Left colon (tissue), 2 donors: ENCODE results near the gene GPD1L. TPM values are rescaled to one million over a fixed set of nuclear protein-coding genes. Genes with fewer than 3 reads are reported as not detected.
A peak's percentile ranks its signal among the peaks of the same experiment; 100 is the strongest.
"Not testable (repeated sequence)": the region's sequence is repeated elsewhere in the genome, so short reads cannot be mapped to it uniquely, and the experiment has no call there.

Experiments
- ATAC-seq: fragments of 200-7000 bp; cut with Tn5 transposase; one replicate; pipeline ENCODE4 v1.9.1; 2020; ENCODE audit warnings: mild to moderate bottlenecking, moderate library complexity
- DNase-seq, 2 donors: peaks; one replicate each; pipeline ENCODE4 v3.0.0-alpha.2; 2020
- intact Hi-C, 2 donors: fragments of 100-400 bp; cut with DNase I in 1 of 2; cut with micrococcal nuclease in 1 of 2; formaldehyde crosslinking; loops; one replicate each; pipeline versions ENCODE4 v1.11.2 to v1.14.0; 2022; cut with DNase I, micrococcal nuclease
- long read RNA-seq: library from polyadenylated mRNA; unstranded; transcript quantifications from one replicate; pipeline ENCODE4 v2.0.0, GENCODE V29; 2021
- total RNA-seq, 2 donors: library from RNA; stranded (reverse); fragmentation: NEBNext Ultra II Directional; extraction: Animal tissue kit (Norgen Biotek cat#: 25700); gene quantifications; one replicate each; pipeline ENCODE4 v1.2.1, GENCODE V29; 2021
- donor health status: DM: no; HTN: no; CAD: no.
- donor health status: DM: yes; HTN: yes; CAD: no.

GPD1L gene
- total RNA-seq: 10 to 100 TPM; 91.1 to 93.1 TPM
- long read RNA-seq, full-length matches to known transcripts: 133 of 164 reads
- long read RNA-seq, partial matches to known transcripts: 18 of 164 reads
- long read RNA-seq, other reads (novel, unspliced or antisense): 13 of 164 reads

GRCh38 chr3:32106132-32106928, at the start of gene GPD1L:
Gene GPD1L (plus strand): TSS chr3:32106620. CDS start chr3:32106712, 92 bp downstream.
- peak; percentile 92 for ATAC-seq
- peak; percentile 95 to 96 for DNase-seq

GRCh38 chr3:32058465-32058864, 48.0 kb upstream of the GPD1L start:
- intact Hi-C loops, DNase-seq: not testable (repeated sequence)

More at GRCh38 chr3:32106132-32106928, at the start of gene GPD1L:
- intact Hi-C loops: no loop called here

GRCh38 chr3:32062950-32063582, 43.4 kb upstream of the GPD1L start:
- intact Hi-C loops: no loop called here
- ATAC-seq (peak; percentile 74), DNase-seq (no peak)

More at GRCh38 chr3:32058465-32058864, 48.0 kb upstream of the GPD1L start:
- not testable (repeated sequence) for ATAC-seq

DNA sequence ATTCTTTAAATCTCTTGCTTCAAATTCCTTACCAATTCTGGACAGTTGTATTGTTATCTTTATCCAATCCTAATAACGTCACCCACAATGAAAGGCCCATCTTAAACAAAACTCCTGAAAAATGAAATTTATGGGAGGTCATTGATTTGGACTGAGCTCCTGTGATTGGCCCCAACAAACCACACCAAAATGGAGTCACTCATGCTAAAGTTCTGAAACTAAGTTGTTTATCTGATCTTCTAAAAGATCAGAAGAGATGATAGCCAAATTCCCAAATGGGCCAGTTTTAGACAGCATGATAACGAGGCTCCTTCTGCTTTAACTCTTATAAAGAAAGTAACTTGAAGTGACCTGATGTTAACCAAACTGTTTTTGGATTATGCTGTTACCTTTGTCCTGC, 39.7 kb upstream of the GPD1L start:
- intact Hi-C loops: no loop called here
- ATAC-seq (no peak), DNase-seq (no peak)

DNA sequence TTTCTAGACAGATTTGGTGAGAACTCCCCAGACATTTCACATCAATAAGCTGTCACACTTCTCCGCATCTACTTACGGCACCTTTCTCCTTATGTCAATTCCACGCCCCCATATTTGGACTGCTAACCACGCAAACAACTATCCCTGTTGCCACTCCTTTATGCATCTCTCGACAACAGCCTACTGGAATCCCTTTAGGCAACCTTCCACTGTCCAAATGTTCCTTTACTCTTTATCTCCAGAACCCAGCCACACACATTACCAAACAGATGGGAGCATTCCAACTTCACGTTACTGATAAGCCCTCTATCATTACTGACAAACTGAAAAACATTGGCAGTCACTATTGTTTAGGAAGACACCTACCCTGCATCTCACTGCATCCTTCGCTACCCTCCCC, 32.2 kb upstream of the GPD1L start:
- DNase-seq, ATAC-seq, intact Hi-C loops: not testable (repeated sequence)

DNA sequence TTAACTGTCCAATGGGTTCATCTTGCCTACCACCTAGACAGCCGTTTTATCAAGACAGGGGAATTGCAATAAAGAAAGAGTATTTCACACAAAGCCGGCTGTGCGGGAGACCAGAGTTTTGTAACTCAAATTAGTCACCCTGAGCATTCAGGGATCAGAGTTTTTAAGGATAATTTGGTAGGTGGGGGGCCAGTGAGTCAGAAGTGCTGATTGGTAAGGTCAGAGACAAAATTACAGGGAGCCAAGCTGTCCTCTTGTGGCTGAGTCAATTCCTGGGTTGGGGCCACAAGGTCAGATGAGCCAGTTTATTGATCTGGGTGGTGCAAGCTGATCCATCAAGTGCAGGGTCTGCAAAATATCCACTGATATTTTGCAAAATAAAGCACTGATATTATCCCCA, 29.9 kb upstream of the GPD1L start:
- intact Hi-C loops: no loop called here
- no peak for ATAC-seq
- DNase-seq: no peak

- ATAC-seq (peak; percentile 92), DNase-seq (peak; percentile 67 to 77)
- intact Hi-C loops: no loop called here
Measured at GRCh38 chr3:32077260-32078084, 28.9 kb upstream of the GPD1L start.

- intact Hi-C loops: no loop called here
- DNase-seq (no peak), ATAC-seq (no peak)
Measured at GRCh38 chr3:32078085-32078634, 28.3 kb upstream of the GPD1L start.

DNA sequence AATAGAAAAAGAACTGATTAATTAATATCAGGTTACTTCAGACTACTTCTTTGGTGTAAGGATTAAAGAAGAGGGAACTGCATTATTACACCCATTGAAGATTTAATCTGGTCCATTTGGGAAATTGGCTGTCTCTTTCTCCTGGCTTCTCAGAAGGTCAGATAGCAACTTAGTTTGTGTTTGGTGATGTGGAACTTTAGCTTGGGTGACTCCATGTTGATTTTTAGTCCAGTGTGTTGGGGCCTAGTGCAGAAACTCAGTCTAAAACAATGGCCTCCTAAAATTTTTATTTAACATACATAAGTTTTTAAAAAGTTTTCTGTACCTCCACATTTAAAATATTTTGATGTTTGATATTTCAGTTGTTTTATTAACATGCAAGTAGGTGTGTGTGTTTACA, 27.6 kb upstream of the GPD1L start:
- ATAC-seq (no peak), DNase-seq (no peak)
- intact Hi-C loops: no loop called here

- DNase-seq (peak; percentile 30 to 33), ATAC-seq (peak; percentile 93)
- intact Hi-C loops: no loop called here
Measured at GRCh38 chr3:32082721-32083120, 23.7 kb upstream of the GPD1L start.

GRCh38 chr3:32083702-32084270, 22.6 kb upstream of the GPD1L start:
- intact Hi-C loops: no loop called here
- no peak for DNase-seq
- no peak for ATAC-seq

DNA sequence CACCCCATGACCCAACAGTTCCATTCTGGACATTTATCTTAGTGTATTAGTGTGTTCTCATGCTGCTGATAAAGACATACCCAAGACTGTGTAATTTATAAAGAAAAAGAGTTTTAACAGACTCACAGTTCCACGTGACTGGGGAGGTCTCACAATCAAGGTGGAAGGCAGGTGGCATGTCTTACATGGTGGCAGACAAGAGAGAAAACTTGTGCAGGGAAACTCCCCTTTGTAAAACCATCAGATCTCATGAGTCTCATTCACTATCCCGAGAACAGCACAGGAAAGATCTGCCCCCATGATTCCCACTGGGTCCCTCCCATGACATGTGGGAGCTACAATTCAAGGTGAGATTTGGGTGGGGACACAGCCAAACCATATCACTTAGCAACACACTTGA, 21.6 kb upstream of the GPD1L start:
- DNase-seq: no peak
- intact Hi-C loops: no loop called here
- no peak for ATAC-seq

GRCh38 chr3:32086464-32086863, 20.0 kb upstream of the GPD1L start:
- ATAC-seq: no peak
- no peak for DNase-seq
- intact Hi-C loops: no loop called here

DNA sequence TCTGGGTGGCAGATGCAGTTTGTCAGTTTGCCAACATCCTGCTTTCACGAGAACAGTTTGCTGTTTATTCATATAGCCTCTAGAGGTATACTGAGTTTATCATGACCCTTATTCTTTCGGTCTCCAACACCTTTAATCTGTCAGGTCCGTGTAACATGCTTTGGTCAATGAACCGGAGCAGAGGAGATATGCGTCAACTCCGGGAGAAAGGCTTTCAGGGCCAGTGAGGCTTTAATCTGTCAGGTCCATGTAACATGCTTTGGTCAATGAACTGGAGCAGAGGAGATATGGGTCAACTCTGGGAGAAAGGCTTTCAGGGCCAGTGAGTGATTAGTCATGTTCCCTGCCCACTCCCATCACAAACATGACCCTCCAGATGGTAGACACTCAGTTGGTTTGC, 16.9 kb upstream of the GPD1L start:
- DNase-seq: no peak
- no peak for ATAC-seq
- intact Hi-C loops: no loop called here

- DNase-seq: no peak
- no peak for ATAC-seq
- intact Hi-C loops: no loop called here
Measured at GRCh38 chr3:32093204-32093603, 13.2 kb upstream of the GPD1L start.

- ATAC-seq: peak; percentile 71
- no peak for DNase-seq
- intact Hi-C loops: no loop called here
Measured at GRCh38 chr3:32095431-32095830, 11.0 kb upstream of the GPD1L start.

DNA sequence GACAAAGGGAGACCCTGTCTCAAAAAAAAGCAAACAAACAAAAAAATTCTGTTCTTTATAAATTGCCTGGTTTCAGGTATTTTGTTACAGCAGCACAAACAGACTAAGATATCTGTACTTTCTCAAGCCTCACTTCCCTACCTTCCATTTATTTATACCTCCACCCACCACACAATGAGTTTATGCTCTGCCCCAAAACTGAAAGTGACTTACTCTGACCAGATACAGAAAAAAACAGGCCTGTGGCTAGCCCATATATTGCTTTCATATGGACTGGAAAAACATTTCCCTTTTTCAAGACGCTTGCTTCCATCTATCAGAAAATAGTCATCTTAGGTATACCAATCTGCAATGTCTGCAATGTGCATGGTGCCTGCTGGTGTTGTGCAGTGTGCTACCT, 8.7 kb upstream of the GPD1L start:
- intact Hi-C loops: no loop called here
- ATAC-seq: no peak

DNA sequence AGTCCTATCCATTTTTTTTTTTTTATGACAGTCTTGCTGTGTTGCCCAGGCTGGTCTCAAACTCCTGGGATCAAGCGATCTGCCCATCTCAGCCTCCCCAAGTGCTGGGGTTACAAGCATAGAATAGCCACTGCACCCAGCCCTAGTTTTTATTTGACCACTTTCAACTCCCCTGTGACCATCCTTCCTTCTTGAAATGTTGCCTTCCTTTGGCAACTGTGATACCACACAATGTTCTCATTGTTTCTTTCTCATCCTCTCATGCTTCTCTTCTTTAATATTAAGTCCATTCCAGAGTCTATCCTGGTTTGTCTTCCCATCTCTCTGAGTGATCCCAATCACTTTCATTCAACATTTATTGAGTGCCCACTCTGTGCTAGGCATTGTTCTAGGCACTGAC, 7.9 kb upstream of the GPD1L start:
- DNase-seq (no peak), ATAC-seq (no peak)
- intact Hi-C loops: no loop called here

More for the DNA sequence above, 8.7 kb upstream of the GPD1L start:
- DNase-seq: no peak

DNA sequence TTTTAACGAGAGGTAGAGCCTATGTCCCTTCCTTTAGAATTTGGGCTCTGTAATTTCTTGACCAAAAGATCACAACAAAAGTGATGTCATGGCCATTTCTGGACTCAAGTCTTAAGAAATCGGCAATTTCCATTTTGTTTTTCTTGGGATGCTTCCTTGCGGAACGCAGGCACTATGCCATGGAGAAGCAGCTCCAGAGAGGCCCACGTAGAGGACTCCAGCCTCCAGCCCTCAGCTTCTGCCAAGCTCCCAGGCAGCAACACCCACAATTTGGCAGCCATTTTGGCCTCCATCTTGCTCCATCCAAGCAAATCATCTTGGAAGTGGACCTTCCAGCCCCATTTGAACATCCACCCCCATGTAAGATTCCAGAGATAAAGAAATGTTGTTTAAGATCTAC, 6.0 kb upstream of the GPD1L start:
- DNase-seq (no peak), ATAC-seq (no peak)
- intact Hi-C loops: no loop called here
